Calu3 (cell line): ENCODE measurements around the gene RAB40C. TPM values are rescaled to one million over a fixed set of nuclear protein-coding genes. Genes with fewer than 3 reads are reported as not detected.

Experiments
- BruUV-seq: library from RNA; stranded (reverse); fragments of 400-500 nt; replicated peaks from 2 replicates; lab custom pipeline; 2021; lab: Mats Ljungman, UMichigan
- CTCF ChIA-PET: fragments of 300-600 bp; sonication (Branson Sonifier 250); formaldehyde crosslinking; loops from one replicate; lab custom pipeline; 2022; ENCODE audit warnings: antibody characterized with exemption; lab: Charles Lee
- DNase-seq: peaks from one replicate; pipeline ENCODE4 v3.0.0; 2022
- H3K27ac Mint-ChIP-seq: one replicate; pipeline ENCODE4 v1.8.0; 2022; ENCODE audit warnings: mixed read lengths; ENCODE audit not compliant: unreplicated experiment
- H3K27me3 Mint-ChIP-seq: one replicate; pipeline ENCODE4 v1.8.0; 2022; ENCODE audit warnings: mixed read lengths; ENCODE audit not compliant: unreplicated experiment
- H3K36me3 Mint-ChIP-seq: one replicate; pipeline ENCODE4 v1.8.0; 2022; ENCODE audit warnings: mild to moderate bottlenecking, moderate library complexity, mixed read lengths; ENCODE audit not compliant: insufficient read depth, unreplicated experiment
- H3K4me1 Mint-ChIP-seq: one replicate; pipeline ENCODE4 v1.8.0; 2022; ENCODE audit warnings: mild to moderate bottlenecking, low read depth, mixed read lengths; ENCODE audit not compliant: unreplicated experiment
- H3K4me3 Mint-ChIP-seq: one replicate; pipeline ENCODE4 v1.8.0; 2022; ENCODE audit warnings: mild to moderate bottlenecking, low read depth, moderate library complexity, mixed read lengths; ENCODE audit not compliant: unreplicated experiment
- H3K9me3 Mint-ChIP-seq: one replicate; pipeline ENCODE4 v1.8.0; 2022; ENCODE audit warnings: low read depth, mixed read lengths; ENCODE audit not compliant: unreplicated experiment
- intact Hi-C: fragments of 100-400 bp; cut with micrococcal nuclease; formaldehyde crosslinking; loops from one replicate; pipeline ENCODE4 v1.10.0; 2022; ENCODE audit not compliant: unreplicated experiment
- total RNA-seq: library from RNA; stranded (reverse); gene quantifications from 2 replicates; pipeline ENCODE4 v1.2.3, GENCODE V29; 2022
- TF ChIP-seq, protein P1 (sequence below): fragments of 200-600 bp; IDR thresholded peaks from one replicate; pipeline ENCODE4 v1.8.0; 2022; ENCODE audit warnings: antibody characterized with exemption; ENCODE audit not compliant: unreplicated experiment

Gene RAB40C
- total RNA-seq, 1 experiment from 2014 or later, result 35.6 TPM

DNA sequence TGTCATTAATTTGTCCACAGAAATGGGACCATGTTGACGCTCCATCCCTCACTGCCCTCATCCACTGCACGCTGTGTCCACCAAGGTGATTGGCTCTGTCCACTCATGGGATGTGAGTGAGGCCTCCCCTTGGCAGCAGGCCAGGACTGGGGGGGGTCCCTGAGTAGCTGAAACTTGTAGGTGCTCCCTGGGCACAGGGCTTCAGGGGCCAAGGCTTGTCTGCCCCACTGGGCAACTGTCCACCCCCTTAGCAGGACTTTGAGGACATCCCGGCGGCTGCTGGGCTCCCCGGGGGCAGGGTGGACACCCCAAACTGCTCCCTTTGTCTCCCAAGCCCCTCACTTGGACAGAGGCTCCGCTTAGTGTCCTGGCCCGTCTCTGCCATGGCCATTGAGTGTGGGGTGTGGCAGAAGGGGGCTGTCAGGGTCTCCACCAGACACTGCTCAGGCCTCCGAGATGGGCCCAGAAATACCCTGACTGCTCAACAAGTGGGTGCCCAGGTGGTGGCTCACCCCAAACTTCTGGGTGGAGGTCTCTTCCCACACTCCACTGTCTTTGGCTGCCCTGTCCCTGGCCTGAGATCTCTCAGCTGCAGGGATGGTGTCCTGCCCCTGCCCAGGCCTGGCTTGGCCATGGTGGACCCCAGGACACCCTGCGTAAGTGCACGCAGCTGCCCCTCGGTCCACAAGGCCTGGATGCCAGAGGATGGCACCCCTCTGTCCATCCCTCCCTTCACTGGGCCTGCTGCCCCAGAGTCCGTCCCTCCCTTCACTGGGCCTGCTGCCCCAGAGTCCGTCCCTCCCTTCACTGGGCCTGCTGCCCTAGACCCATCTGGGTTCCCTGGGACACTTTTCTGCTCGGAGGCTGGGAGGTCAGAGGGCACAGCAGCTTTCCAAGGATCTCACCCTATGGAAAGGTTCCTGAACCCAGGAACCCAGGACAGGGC lies 2.9 kb upstream of the RAB40C start:
- H3K4me3 Mint-ChIP-seq, result peak overlapping the region; percentile 92
- CTCF ChIA-PET, result interaction anchor here (0.7 kb wide), 1 partner anchor 10 kb away, joined by 4 read pairs; no protein-coding TSS in a partner anchor
- peak overlapping the region; percentile 97 for H3K27ac Mint-ChIP-seq
- H3K4me1 Mint-ChIP-seq, result peaks cover 41% of the 10 kb centered on the region
- H3K36me3 Mint-ChIP-seq, result peaks cover 94% of the 10 kb centered on the region
- H3K27me3 Mint-ChIP-seq, result no peaks in the 10 kb centered on the region
- H3K9me3 Mint-ChIP-seq, result no peaks in the 10 kb centered on the region
- intact Hi-C loops, result no loop called here
- DNase-seq, result no peak
- TF ChIP-seq, protein P1, sequence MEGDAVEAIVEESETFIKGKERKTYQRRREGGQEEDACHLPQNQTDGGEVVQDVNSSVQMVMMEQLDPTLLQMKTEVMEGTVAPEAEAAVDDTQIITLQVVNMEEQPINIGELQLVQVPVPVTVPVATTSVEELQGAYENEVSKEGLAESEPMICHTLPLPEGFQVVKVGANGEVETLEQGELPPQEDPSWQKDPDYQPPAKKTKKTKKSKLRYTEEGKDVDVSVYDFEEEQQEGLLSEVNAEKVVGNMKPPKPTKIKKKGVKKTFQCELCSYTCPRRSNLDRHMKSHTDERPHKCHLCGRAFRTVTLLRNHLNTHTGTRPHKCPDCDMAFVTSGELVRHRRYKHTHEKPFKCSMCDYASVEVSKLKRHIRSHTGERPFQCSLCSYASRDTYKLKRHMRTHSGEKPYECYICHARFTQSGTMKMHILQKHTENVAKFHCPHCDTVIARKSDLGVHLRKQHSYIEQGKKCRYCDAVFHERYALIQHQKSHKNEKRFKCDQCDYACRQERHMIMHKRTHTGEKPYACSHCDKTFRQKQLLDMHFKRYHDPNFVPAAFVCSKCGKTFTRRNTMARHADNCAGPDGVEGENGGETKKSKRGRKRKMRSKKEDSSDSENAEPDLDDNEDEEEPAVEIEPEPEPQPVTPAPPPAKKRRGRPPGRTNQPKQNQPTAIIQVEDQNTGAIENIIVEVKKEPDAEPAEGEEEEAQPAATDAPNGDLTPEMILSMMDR, result no peak
- no TSS peak for BruUV-seq

DNA sequence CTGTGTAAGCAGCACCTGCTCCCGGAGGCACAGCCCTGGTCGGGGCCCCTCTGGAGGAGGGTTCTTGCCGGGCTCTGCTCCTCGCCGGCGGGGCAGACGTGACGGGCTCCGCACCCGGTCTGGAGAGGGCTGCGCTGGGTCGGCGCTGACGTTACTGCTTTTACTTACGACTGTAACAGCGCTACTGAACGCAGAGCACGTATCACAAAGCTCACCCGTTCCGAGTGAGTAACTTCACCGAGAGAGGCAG lies 1.3 kb upstream of the RAB40C start:
- intact Hi-C loops, result no loop called here
- peak overlapping the region; percentile 97 for H3K27ac Mint-ChIP-seq
- H3K27me3 Mint-ChIP-seq, result no peaks in the 10 kb centered on the region
- no TSS peak for BruUV-seq
- H3K4me1 Mint-ChIP-seq, result peaks cover 57% of the 10 kb centered on the region
- peaks cover 93% of the 10 kb centered on the region for H3K36me3 Mint-ChIP-seq
- no peaks in the 10 kb centered on the region for H3K9me3 Mint-ChIP-seq
- CTCF ChIA-PET, result interaction anchor here (1.0 kb wide), 1 partner anchor 54 kb away, joined by 3 read pairs; no protein-coding TSS in a partner anchor
- peak overlapping the region; percentile 92 for H3K4me3 Mint-ChIP-seq
- peak; percentile 50 for DNase-seq
- TF ChIP-seq, protein P1, result no peak

DNA sequence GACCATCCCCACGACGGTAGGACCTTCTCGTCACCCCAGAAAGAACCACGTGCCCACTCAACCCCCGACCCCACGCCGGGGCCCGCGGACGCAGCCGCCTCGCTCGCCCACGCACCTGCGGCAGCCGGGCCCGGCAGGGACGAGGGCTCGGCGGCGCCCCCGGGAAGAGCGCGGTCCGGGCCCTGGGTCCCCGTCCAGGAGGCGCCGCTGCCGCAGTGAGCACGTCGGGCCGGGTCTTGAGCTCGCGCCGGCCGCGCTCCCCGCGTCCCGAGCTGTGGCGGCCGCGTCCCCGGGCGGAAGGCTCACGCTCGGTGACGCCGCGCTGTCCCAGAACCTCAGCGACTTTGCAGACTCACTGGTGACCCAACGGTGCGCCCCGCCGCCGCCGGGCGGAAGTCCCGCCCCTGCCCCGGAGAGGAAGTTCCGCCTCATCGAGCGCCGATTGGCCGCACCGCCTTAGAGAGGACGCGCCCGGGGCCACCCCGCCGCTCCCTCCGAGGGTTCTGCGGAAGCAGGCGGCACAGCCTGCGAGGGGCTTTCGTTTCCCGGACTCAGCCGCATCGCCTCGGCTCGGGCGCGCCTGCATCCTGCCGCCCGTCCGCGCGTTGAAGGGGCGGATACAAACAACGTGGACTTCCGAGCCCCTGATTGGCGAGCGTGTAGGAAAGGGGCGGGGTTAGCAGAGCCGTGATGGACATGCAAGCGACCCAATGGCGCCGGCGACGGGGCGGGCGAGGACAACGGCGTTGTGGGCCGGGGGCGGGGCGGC lies 793 bp upstream of the RAB40C start:
- TF ChIP-seq, protein P1, result no peak
- Mint-ChIP-seq H3K4me1 (peaks cover 62% of the 10 kb centered on the region), H3K27ac (peak overlapping the region; percentile 97), H3K36me3 (peaks cover 93% of the 10 kb centered on the region), H3K27me3 (no peaks in the 10 kb centered on the region), H3K9me3 (no peaks in the 10 kb centered on the region), H3K4me3 (peak overlapping the region; percentile 92)
- intact Hi-C loops, result no loop called here
- CTCF ChIA-PET, result interaction anchor here (1.0 kb wide), 1 partner anchor 55 kb away, joined by 3 read pairs; no protein-coding TSS in a partner anchor
- no TSS peak for BruUV-seq
- peak; percentile 99 for DNase-seq

DNA sequence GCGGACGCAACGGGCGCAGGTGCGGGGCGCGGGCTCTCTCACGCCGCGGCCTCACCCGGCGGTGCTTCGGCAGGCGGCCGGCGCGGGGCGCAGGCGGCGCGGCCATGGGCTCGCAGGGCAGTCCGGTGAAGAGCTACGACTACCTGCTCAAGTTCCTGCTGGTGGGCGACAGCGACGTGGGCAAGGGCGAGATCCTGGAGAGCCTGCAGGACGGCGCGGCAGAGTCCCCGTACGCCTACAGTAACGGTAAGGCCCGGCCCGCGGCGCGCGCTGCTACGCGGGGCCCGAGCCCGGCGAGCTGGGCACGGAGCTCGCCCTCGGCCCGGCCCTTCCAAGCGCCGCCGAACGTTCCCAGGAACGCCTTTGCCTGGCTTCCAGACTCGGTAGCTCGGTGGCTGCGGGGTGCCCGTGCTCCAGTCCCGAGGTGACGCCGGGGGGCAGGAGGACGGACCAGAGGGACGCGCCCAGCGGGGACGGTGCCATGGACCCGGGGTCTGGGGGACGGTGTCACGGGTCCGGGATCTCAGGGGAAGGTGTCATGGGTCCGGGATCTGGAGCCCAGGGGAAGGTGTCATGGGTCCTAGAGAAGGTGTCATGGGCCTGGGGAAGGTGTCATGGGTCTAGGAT lies 435 bp downstream of the RAB40C start:
- CTCF ChIA-PET, result no interaction called here
- peaks cover 71% of the 10 kb centered on the region for H3K4me1 Mint-ChIP-seq
- peak overlapping the region; percentile 97 for H3K27ac Mint-ChIP-seq
- no peak for DNase-seq
- H3K4me3 Mint-ChIP-seq, result peak overlapping the region; percentile 92
- TF ChIP-seq, protein P1, result no peak
- no peaks in the 10 kb centered on the region for H3K27me3 Mint-ChIP-seq
- peaks cover 95% of the 10 kb centered on the region for H3K36me3 Mint-ChIP-seq
- no peaks in the 10 kb centered on the region for H3K9me3 Mint-ChIP-seq
- no TSS peak for BruUV-seq
- intact Hi-C loops, result no loop called here
